ENCODE results near the gene BNC2.

BNC2 gene

DNA sequence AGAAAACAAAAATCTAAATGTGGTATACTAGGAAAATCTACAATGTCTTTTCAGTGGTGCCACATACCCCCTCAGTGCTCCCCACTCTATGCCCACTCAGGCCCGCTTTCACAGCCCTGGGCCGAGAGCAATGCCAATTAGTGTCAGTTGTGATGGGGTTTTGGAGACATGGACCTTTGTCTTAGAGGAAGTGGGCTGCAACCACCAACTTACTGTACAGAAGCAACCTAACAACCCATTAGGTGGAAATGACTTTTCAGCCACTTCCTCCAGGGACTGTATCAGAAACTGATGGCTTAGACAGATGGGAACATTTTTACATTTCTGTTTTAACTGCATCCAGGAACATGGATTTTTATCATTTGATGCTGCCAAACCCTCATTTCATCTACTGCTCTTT, 268.0 kb downstream of the BNC2 start:
- DNase-seq (ENCODE audit: low read depth in 2 of 2), result no peak

- DNase-seq (ENCODE audit: low read depth in 2 of 2), result no peak
Observed at GRCh38 chr9:16601991-16602390, 268.5 kb downstream of the BNC2 start.

GRCh38 chr9:16598316-16598715, 272.2 kb downstream of the BNC2 start:
- DNase-seq (ENCODE audit: low read depth in 2 of 2), result no peak

GRCh38 chr9:16597136-16597535, 273.3 kb downstream of the BNC2 start:
- DNase-seq (ENCODE audit: low read depth in 2 of 2), result no peak

- DNase-seq (ENCODE audit: low read depth in 2 of 2), result no peak
Observed at GRCh38 chr9:16595227-16595626, 275.2 kb downstream of the BNC2 start.

- no peak for DNase-seq (ENCODE audit: low read depth in 2 of 2)
Observed at GRCh38 chr9:16594787-16595186, 275.7 kb downstream of the BNC2 start.

- DNase-seq (ENCODE audit: low read depth in 2 of 2), result no peak
Observed at GRCh38 chr9:16593746-16594145, 276.7 kb downstream of the BNC2 start.

- DNase-seq (ENCODE audit: low read depth in 2 of 2), result no peak
Observed at GRCh38 chr9:16591092-16591491, 279.4 kb downstream of the BNC2 start.

GRCh38 chr9:16585591-16585990, 284.9 kb downstream of the BNC2 start:
- DNase-seq (ENCODE audit: low read depth in 2 of 2), result no peak

DNA sequence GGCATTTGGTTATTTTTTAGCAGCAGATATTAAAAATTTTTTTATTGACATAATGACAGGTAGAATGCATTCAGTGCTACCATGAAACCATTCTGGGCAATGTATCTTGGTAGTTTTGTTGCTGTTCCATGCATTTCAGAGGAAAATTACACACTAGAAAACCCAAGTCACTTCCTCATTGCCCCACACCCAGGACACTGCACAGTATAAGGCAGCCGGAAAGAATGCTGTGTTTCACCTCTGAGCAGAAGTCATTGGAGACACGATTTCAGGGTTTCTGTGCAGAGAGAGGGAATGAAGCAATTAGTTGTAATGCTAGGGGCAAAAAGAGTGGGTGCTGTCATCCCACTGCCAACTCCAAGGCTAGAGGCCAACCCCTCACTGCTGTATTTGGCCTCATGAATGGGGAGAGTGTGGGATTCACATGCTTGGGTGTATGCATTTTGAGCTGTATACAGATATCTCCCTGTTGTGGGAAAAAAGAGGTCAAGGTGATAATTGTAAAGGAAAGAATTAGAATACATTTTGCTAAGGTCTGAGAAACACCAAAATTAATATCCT, 290.5 kb downstream of the BNC2 start:
- DNase-seq (ENCODE audit: low read depth in 2 of 2), result no peak

- DNase-seq (ENCODE audit: low read depth in 2 of 2), result no peak
Observed at GRCh38 chr9:16575986-16576245, 294.6 kb downstream of the BNC2 start.

GRCh38 chr9:16575142-16575985, 295.1 kb downstream of the BNC2 start:
- no peak for DNase-seq (ENCODE audit: low read depth in 2 of 2)

DNA sequence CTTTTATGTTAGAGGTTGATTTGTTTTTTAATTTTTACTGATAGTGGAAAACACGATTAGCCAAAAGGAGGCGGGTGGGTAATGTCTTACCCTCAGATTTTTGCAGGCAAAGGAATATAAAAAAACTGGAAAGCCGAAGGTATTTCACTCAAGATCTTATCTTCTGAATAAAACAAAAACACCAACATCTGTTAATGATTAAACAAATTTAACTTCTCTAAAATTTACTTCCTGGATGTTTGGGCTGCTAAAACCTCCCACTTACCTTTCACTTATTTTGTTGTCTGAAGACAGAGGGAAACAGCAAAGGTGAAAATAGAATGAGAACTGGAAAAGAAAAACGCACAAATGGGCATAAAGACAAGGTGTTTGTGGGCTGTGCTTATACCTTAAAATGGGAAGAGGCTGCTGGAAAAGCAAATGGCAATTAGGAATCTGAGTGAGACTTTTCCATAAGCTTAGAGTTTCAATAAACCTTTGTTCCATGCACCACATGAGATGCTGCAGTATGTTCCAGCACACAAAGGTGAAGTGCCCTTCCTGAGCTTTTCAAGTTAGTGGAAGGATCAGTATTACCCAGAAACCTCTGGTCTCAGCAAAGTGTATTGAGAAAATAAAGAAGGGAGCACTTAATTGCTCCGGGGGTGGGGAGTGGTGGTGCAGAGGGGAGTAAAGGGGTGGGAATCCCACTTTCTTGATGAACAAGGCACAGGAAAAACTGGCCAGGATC, 298.3 kb downstream of the BNC2 start:
- DNase-seq (ENCODE audit: low read depth in 2 of 2), result no peak

DNA sequence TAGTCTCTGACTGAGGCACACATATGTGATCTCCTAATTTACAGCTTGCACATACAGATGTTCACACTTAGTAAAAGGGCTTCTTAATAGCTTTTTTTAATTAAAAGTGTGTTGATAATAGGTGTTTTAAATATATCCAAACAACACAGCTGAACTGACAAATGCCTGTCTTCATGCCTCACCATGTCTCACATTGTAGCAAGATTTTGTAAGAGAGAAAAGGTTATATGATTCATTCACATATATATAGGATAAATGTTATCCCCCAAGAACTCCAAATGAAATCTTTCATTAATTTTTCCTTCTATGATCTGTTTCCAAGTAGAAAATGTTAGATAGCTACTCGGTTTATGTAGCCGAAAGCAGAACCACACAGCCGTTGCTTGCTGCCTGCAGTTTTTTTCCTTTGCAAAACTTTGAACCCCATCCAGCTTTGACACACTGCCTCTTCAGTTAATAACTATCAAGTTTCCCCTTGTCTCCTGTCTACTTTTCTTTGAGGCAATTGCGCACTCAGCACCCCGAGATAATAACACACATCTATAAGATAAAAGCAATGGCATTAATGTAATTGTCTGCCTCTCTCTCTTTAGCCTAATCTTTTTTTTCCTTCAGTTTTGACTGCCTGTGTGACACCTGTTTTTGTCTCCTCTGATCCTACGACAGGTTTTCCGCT, 299.2 kb downstream of the BNC2 start:
- no peak for DNase-seq (ENCODE audit: low read depth in 2 of 2)

GRCh38 chr9:16563446-16563845, 307.0 kb downstream of the BNC2 start:
- no peak for DNase-seq (ENCODE audit: low read depth in 2 of 2)

DNA sequence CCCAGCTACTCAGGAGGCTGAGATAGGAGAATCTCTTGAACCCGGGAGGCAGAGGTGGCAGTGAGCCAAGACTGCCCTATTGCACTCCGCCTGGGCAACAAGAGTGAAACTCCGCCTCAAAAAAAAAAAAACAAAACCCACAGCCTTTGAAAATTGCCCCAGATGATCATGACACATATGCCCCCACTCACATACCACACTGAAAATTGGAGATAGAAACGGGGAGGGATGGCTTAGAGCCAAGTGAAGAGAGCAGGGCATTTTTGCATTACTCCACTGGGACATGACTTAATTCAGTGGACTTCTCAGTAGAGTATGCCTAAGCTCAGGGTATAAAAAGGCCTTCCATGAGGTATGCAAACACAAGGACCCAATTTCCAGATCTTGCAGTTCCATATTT, 309.3 kb downstream of the BNC2 start:
- DNase-seq (ENCODE audit: low read depth in 2 of 2), result no peak

- no peak for DNase-seq (ENCODE audit: low read depth in 2 of 2)
Observed at GRCh38 chr9:16559418-16560188, 310.9 kb downstream of the BNC2 start.

DNA sequence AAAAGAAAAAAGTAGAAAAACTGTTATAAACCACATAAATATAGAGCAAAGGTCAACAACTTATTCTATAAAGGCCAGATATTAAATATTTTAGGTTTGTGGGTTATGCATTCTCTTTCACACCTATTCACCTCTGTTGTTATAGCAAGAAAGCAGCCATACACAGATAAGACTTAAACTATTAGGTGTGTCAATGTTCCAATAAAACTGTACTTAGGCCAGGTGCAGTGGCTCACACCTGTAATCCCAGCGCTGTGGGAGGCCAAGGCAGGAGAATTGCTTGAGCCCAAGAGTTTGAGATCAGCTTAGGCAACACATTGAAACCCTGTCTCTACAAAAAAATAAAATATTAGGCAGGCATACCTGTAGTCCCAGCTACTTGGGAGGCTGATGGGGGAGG, 314.7 kb downstream of the BNC2 start:
- no peak for DNase-seq (ENCODE audit: low read depth in 2 of 2)

DNA sequence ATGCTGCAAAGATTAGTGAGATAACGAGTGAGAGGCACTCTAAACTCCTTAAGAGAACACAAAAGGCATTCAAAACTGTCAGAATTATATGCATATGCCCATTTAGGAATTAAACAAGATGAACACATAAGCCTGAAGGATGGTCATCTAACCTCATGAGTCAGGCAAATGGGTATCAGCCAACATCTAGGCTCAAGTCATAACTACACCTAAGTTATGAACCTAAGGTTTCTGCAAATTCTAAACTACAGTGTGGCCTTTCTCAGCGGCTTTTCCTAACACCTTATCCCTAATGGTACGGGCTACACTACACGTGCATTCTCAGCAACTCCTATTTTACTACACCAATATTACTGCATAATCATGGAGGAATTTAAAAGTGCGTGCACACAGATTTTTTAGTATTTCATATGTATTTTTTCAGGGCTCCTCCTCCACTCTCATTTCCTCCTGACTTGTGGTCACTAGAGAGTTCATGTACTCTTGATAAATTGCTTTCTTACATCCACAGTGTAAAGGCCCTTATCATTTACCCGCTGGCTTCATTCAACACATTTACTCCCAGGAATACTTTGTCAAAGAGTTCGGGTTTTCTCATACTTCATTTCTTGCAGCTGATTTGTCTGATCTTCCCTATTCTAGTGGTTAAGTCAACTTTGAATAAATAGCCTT, 316.5 kb downstream of the BNC2 start:
- DNase-seq (ENCODE audit: low read depth in 2 of 2), result no peak

- DNase-seq (ENCODE audit: low read depth in 2 of 2), result no peak
Observed at GRCh38 chr9:16552252-16552651, 318.2 kb downstream of the BNC2 start.

GRCh38 chr9:16551692-16552091, 318.8 kb downstream of the BNC2 start:
- no peak for DNase-seq (ENCODE audit: low read depth in 2 of 2)

Measured in stimulated activated CD8-positive, alpha-beta memory T cell treated with anti-CD3 and anti-CD28 coated beads, Interleukin-15, amount 100 ng/mL, for 48 hours (primary cell).